ENCODE results near the gene PIEZO2. TPM values are rescaled to one million over a fixed set of nuclear protein-coding genes. Genes with fewer than 3 reads are reported as not detected.

PIEZO2 gene
- total and polyA plus RNA-seq, 9 donors, result 2.0 to 8.5 (median 3.2) TPM

- H3K4me1 ChIP-seq (ENCODE audit: insufficient read depth), result no peaks in the 10 kb centered on the region
- H3K27ac ChIP-seq, result no peak overlapping the region
- no peaks in the 10 kb centered on the region for H3K27me3 ChIP-seq
- H3K36me3 ChIP-seq, result no peaks in the 10 kb centered on the region
- no peak for TF ChIP-seq POLR2A (IDR thresholded peaks at IDR 0.05)
- TF ChIP-seq EP300 (IDR thresholded peaks at IDR 0.05), result no peak
- TF ChIP-seq, protein P1, sequence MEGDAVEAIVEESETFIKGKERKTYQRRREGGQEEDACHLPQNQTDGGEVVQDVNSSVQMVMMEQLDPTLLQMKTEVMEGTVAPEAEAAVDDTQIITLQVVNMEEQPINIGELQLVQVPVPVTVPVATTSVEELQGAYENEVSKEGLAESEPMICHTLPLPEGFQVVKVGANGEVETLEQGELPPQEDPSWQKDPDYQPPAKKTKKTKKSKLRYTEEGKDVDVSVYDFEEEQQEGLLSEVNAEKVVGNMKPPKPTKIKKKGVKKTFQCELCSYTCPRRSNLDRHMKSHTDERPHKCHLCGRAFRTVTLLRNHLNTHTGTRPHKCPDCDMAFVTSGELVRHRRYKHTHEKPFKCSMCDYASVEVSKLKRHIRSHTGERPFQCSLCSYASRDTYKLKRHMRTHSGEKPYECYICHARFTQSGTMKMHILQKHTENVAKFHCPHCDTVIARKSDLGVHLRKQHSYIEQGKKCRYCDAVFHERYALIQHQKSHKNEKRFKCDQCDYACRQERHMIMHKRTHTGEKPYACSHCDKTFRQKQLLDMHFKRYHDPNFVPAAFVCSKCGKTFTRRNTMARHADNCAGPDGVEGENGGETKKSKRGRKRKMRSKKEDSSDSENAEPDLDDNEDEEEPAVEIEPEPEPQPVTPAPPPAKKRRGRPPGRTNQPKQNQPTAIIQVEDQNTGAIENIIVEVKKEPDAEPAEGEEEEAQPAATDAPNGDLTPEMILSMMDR (IDR thresholded peaks at IDR 0.05), result no peak
- intact Hi-C loops (cut with DNase I), result no loop called here
- 23 to 44% (median 31%) methylated on average over 3 of the region's 3 CpGs for WGBS, 3 donors
- H3K4me3 ChIP-seq, result no peak overlapping the region
- H3K9me3 ChIP-seq, result no peaks in the 10 kb centered on the region
- DNase-seq, result no peak
Measured at GRCh38 chr18:11108947-11109346, 40.4 kb downstream of the PIEZO2 start.

- TF ChIP-seq EP300 (IDR thresholded peaks at IDR 0.05) (no peak), POLR2A (IDR thresholded peaks at IDR 0.05) (no peak)
- TF ChIP-seq, protein P1 (IDR thresholded peaks at IDR 0.05), result no peak
- no peak overlapping the region for H3K27ac ChIP-seq
- DNase-seq, result no peak
- no peaks in the 10 kb centered on the region for H3K9me3 ChIP-seq
- H3K4me1 ChIP-seq (ENCODE audit: insufficient read depth), result no peaks in the 10 kb centered on the region
- intact Hi-C loops (cut with DNase I), result no loop called here
- 84 to 88% (median 87%) methylated on average over 6 of the region's 6 CpGs for WGBS, 3 donors
- no peaks in the 10 kb centered on the region for H3K27me3 ChIP-seq
- H3K4me3 ChIP-seq, result no peak overlapping the region
- H3K36me3 ChIP-seq, result no peaks in the 10 kb centered on the region
Measured at GRCh38 chr18:11106894-11107293, 42.5 kb downstream of the PIEZO2 start.

- Histone ChIP-seq H3K9me3 (no peaks in the 10 kb centered on the region), H3K27me3 (no peaks in the 10 kb centered on the region), H3K36me3 (no peaks in the 10 kb centered on the region), H3K4me1 (ENCODE audit: insufficient read depth) (no peaks in the 10 kb centered on the region), H3K4me3 (no peak overlapping the region), H3K27ac (no peak overlapping the region)
- DNase-seq, result no peak
- intact Hi-C loops (cut with DNase I), result no loop called here
- TF ChIP-seq POLR2A (IDR thresholded peaks at IDR 0.05), result no peak
- 57 to 67% (median 61%) methylated on average over 6 of the region's 6 CpGs for WGBS, 3 donors
Measured at GRCh38 chr18:11105463-11105862, 43.9 kb downstream of the PIEZO2 start.

DNA sequence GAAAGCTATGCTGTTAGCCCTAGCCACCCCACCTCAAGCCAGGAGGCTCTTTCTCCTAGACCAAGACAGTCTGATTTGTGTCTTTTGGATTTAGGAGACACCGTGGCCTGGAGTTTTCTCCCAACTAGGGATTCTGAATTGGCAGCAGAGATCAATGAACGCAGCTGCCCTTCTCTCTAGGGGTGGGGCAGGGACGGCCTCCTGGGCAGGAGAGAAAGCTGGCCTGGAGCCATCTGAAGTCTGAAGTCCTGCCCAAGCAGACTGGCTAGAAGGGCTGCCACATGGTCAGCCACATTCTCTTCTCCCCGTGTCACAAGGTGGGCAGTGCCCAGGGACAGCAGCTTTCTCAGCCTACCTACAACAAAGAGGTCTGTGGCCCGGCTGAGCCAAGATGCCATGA lies 45.1 kb downstream of the PIEZO2 start:
- Histone ChIP-seq H3K36me3 (no peaks in the 10 kb centered on the region), H3K9me3 (no peaks in the 10 kb centered on the region), H3K4me3 (no peak overlapping the region), H3K27ac (no peak overlapping the region), H3K4me1 (ENCODE audit: insufficient read depth) (no peaks in the 10 kb centered on the region), H3K27me3 (no peaks in the 10 kb centered on the region)
- 73 to 80% (median 76%) methylated on average over 5 of the region's 5 CpGs for WGBS, 3 donors
- no peak for DNase-seq
- intact Hi-C loops (cut with DNase I), result no loop called here
- TF ChIP-seq EP300 (IDR thresholded peaks at IDR 0.05) (no peak), POLR2A (IDR thresholded peaks at IDR 0.05) (no peak)
- TF ChIP-seq, protein P1 (IDR thresholded peaks at IDR 0.05), result no peak

- TF ChIP-seq, protein P1 (IDR thresholded peaks at IDR 0.05), result no peak
- TF ChIP-seq POLR2A (IDR thresholded peaks at IDR 0.05), result no peak
- no peak for TF ChIP-seq EP300 (IDR thresholded peaks at IDR 0.05)
- Histone ChIP-seq H3K4me3 (no peak overlapping the region), H3K4me1 (ENCODE audit: insufficient read depth) (peaks cover 3% of the 10 kb centered on the region), H3K27me3 (no peaks in the 10 kb centered on the region), H3K36me3 (no peaks in the 10 kb centered on the region), H3K27ac (no peak overlapping the region), H3K9me3 (no peaks in the 10 kb centered on the region)
- DNase-seq, result no peak
- intact Hi-C loops (cut with DNase I), result no loop called here
- WGBS, 3 donors, result 48 to 57% (median 53%) methylated on average over 10 of the region's 10 CpGs
Measured at GRCh38 chr18:11096839-11097750, 52.3 kb downstream of the PIEZO2 start.

Measured in ovary (tissue), 9 donors.